Ishikawa (cell line): ENCODE data around the gene ESR1.

Experiments
- CREB1 ChIP-seq: IDR thresholded peaks from 2 replicates; pipeline ENCODE4 v1.6.1; 2012; ENCODE audit warnings: low read depth
- EP300 ChIP-seq: IDR thresholded peaks from 2 replicates; pipeline ENCODE4 v1.6.1; 2012; ENCODE audit warnings: borderline replicate concordance
- FOXM1 ChIP-seq: IDR thresholded peaks from 2 replicates; pipeline ENCODE4 v1.6.1; 2012; ENCODE audit warnings: low read depth, borderline replicate concordance
- MAX ChIP-seq: IDR thresholded peaks from 2 replicates; pipeline ENCODE4 v1.6.1; 2012
- TAF1 ChIP-seq: IDR thresholded peaks from 2 replicates; pipeline ENCODE4 v1.6.1; 2012; ENCODE audit warnings: low read depth, mild to moderate bottlenecking
- TEAD4 ChIP-seq: IDR thresholded peaks from 2 replicates; pipeline ENCODE4 v1.6.1; 2012
- TF ChIP-seq, protein P1 (sequence below): IDR thresholded peaks from 2 replicates; pipeline ENCODE4 v1.6.1; 2012; ENCODE audit warnings: low read depth, mild to moderate bottlenecking
- TF ChIP-seq, protein P2 (sequence below): IDR thresholded peaks from 2 replicates; pipeline ENCODE4 v1.6.1; 2012

- TF ChIP-seq EP300 (no peak), CREB1 (no peak), FOXM1 (no peak), MAX (no peak), TAF1 (no peak), TEAD4 (no peak)
- TF ChIP-seq, protein P1, sequence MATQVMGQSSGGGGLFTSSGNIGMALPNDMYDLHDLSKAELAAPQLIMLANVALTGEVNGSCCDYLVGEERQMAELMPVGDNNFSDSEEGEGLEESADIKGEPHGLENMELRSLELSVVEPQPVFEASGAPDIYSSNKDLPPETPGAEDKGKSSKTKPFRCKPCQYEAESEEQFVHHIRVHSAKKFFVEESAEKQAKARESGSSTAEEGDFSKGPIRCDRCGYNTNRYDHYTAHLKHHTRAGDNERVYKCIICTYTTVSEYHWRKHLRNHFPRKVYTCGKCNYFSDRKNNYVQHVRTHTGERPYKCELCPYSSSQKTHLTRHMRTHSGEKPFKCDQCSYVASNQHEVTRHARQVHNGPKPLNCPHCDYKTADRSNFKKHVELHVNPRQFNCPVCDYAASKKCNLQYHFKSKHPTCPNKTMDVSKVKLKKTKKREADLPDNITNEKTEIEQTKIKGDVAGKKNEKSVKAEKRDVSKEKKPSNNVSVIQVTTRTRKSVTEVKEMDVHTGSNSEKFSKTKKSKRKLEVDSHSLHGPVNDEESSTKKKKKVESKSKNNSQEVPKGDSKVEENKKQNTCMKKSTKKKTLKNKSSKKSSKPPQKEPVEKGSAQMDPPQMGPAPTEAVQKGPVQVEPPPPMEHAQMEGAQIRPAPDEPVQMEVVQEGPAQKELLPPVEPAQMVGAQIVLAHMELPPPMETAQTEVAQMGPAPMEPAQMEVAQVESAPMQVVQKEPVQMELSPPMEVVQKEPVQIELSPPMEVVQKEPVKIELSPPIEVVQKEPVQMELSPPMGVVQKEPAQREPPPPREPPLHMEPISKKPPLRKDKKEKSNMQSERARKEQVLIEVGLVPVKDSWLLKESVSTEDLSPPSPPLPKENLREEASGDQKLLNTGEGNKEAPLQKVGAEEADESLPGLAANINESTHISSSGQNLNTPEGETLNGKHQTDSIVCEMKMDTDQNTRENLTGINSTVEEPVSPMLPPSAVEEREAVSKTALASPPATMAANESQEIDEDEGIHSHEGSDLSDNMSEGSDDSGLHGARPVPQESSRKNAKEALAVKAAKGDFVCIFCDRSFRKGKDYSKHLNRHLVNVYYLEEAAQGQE, result no peak
- TF ChIP-seq, protein P2, sequence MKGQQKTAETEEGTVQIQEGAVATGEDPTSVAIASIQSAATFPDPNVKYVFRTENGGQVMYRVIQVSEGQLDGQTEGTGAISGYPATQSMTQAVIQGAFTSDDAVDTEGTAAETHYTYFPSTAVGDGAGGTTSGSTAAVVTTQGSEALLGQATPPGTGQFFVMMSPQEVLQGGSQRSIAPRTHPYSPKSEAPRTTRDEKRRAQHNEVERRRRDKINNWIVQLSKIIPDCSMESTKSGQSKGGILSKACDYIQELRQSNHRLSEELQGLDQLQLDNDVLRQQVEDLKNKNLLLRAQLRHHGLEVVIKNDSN, result no peak
Measured at GRCh38 chr6:152054441-152054840, 247.0 kb downstream of the ESR1 start.
